ENCODE results near the gene ADCY5. TPM values are rescaled to one million over a fixed set of nuclear protein-coding genes. Genes with fewer than 3 reads are reported as not detected.

ADCY5 gene
- total and polyA plus RNA-seq, 2 donors from 2014 or later = 7.1 to 33.6 TPM

- Histone ChIP-seq H3K9ac (ENCODE audit: low read length in 3 of 3) (no peak overlapping the region), H3K27ac (ENCODE audit: low read depth in 2 of 2, low read length in 2 of 2) (peak overlapping the region in 1 of 2 donors; percentile 28), H3K4me3 (ENCODE audit: low read length in 3 of 3) (no peak overlapping the region), H3K9me3 (ENCODE audit: control insufficient read depth in 2 of 3, insufficient read depth in 1 of 3, low read length in 3 of 3) (no peaks in the 10 kb centered on the region), H3K36me3 (ENCODE audit: control insufficient read depth in 2 of 3, insufficient read depth in 3 of 3, low read length in 3 of 3) (no peaks in the 10 kb centered on the region), H3K4me1 (ENCODE audit: control insufficient read depth in 2 of 3, insufficient read depth in 2 of 3, low read depth in 1 of 3, low read length in 3 of 3) (peaks cover 5 to 36% (median 30%) of the 10 kb centered on the region in 3 donors), H3K27me3 (ENCODE audit: control insufficient read depth, insufficient read depth, low read length) (no peaks in the 10 kb centered on the region)
- DNase-seq (peak in 2 of 5 donors; percentile 55 to 86), FAIRE-seq (no peak)
- intact Hi-C loops (cut with DNase I) = no loop called here
- TF ChIP-seq CTCF (IDR thresholded peaks at IDR 0.05; ENCODE audit: borderline replicate concordance, extremely low read depth, insufficient read depth) = no peak
Measured at GRCh38 chr3:123390865-123391600, 57.9 kb downstream of the ADCY5 start.

- Histone ChIP-seq H3K36me3 (ENCODE audit: control insufficient read depth in 2 of 3, insufficient read depth in 3 of 3, low read length in 3 of 3) (no peaks in the 10 kb centered on the region), H3K4me1 (ENCODE audit: control insufficient read depth in 2 of 3, insufficient read depth in 2 of 3, low read depth in 1 of 3, low read length in 3 of 3) (peaks cover 5 to 39% (median 38%) of the 10 kb centered on the region in 3 donors), H3K9ac (ENCODE audit: low read length in 3 of 3) (no peak overlapping the region), H3K27ac (ENCODE audit: low read depth in 2 of 2, low read length in 2 of 2) (peak overlapping the region; percentile 50 to 61), H3K27me3 (ENCODE audit: control insufficient read depth, insufficient read depth, low read length) (no peaks in the 10 kb centered on the region), H3K9me3 (ENCODE audit: control insufficient read depth in 2 of 3, insufficient read depth in 1 of 3, low read length in 3 of 3) (no peaks in the 10 kb centered on the region), H3K4me3 (ENCODE audit: low read length in 3 of 3) (no peak overlapping the region)
- DNase-seq (peak in 2 of 5 donors; percentile 51 to 82), FAIRE-seq (no peak)
- no peak for TF ChIP-seq CTCF (IDR thresholded peaks at IDR 0.05; ENCODE audit: borderline replicate concordance, extremely low read depth, insufficient read depth)
- intact Hi-C loops (cut with DNase I) = no loop called here
Measured at GRCh38 chr3:123389628-123389918, 59.3 kb downstream of the ADCY5 start.

GRCh38 chr3:123388811-123389627, 59.9 kb downstream of the ADCY5 start:
- Histone ChIP-seq H3K27me3 (ENCODE audit: control insufficient read depth, insufficient read depth, low read length) (no peaks in the 10 kb centered on the region), H3K9ac (ENCODE audit: low read length in 3 of 3) (no peak overlapping the region), H3K27ac (ENCODE audit: low read depth in 2 of 2, low read length in 2 of 2) (peak overlapping the region; percentile 51 to 61), H3K4me1 (ENCODE audit: control insufficient read depth in 2 of 3, insufficient read depth in 2 of 3, low read depth in 1 of 3, low read length in 3 of 3) (peaks cover 5 to 45% (median 35%) of the 10 kb centered on the region in 3 donors), H3K9me3 (ENCODE audit: control insufficient read depth in 2 of 3, insufficient read depth in 1 of 3, low read length in 3 of 3) (no peaks in the 10 kb centered on the region), H3K4me3 (ENCODE audit: low read length in 3 of 3) (no peak overlapping the region), H3K36me3 (ENCODE audit: control insufficient read depth in 2 of 3, insufficient read depth in 3 of 3, low read length in 3 of 3) (no peaks in the 10 kb centered on the region)
- FAIRE-seq (no peak), DNase-seq (peak in 1 of 5 donors; percentile 61)
- no peak for TF ChIP-seq CTCF (IDR thresholded peaks at IDR 0.05; ENCODE audit: borderline replicate concordance, extremely low read depth, insufficient read depth)
- intact Hi-C loops (cut with DNase I) = no loop called here
